GM10847 (cell line): ENCODE measurements around the gene MAP7D1.

Source experiments
- POLR2A ChIP-seq: IDR thresholded peaks from 2 replicates; pipeline ENCODE4 v1.6.1; 2011; ENCODE audit not compliant: insufficient read length; ENCODE audit errors: extremely low read depth

The MAP7D1 gene

GRCh38 chr1:36155408-36156328 lies at the start of gene MAP7D1:
Gene MAP7D1, plus strand, starts transcription at chr1:36156160. Its CDS starts 258 bp downstream, at chr1:36156418.
- peak; percentile 83 for TF ChIP-seq POLR2A

- no peak for TF ChIP-seq POLR2A
Measured at GRCh38 chr1:36106269-36106668, 49.7 kb upstream of the MAP7D1 start.

- TF ChIP-seq POLR2A = no peak
Measured at GRCh38 chr1:36107394-36107793, 48.6 kb upstream of the MAP7D1 start.

- no peak for TF ChIP-seq POLR2A
Measured at GRCh38 chr1:36108314-36108713, 47.6 kb upstream of the MAP7D1 start.

GRCh38 chr1:36109041-36109679 lies 46.8 kb upstream of the MAP7D1 start:
- no peak for TF ChIP-seq POLR2A

GRCh38 chr1:36111151-36111550 lies 44.8 kb upstream of the MAP7D1 start:
- TF ChIP-seq POLR2A = no peak

GRCh38 chr1:36112823-36113222 lies 43.1 kb upstream of the MAP7D1 start:
- TF ChIP-seq POLR2A = no peak

GRCh38 chr1:36114371-36114770 lies 41.6 kb upstream of the MAP7D1 start:
- no peak for TF ChIP-seq POLR2A

- no peak for TF ChIP-seq POLR2A
Measured at GRCh38 chr1:36115200-36115669, 40.7 kb upstream of the MAP7D1 start.

- no peak for TF ChIP-seq POLR2A
Measured at GRCh38 chr1:36115931-36116330, 40.0 kb upstream of the MAP7D1 start.

GRCh38 chr1:36116901-36117300 lies 39.1 kb upstream of the MAP7D1 start:
- TF ChIP-seq POLR2A = no peak

GRCh38 chr1:36118447-36119204 lies 37.3 kb upstream of the MAP7D1 start:
- no peak for TF ChIP-seq POLR2A

- no peak for TF ChIP-seq POLR2A
Measured at GRCh38 chr1:36119456-36119855, 36.5 kb upstream of the MAP7D1 start.

GRCh38 chr1:36122062-36123030 lies 33.6 kb upstream of the MAP7D1 start:
- TF ChIP-seq POLR2A = no peak
